Psoas muscle (tissue), 8 donors: ENCODE results near the gene SLC30A4. TPM values are rescaled to one million over a fixed set of nuclear protein-coding genes. Genes with fewer than 3 reads are reported as not detected.

Experiments used
- ATAC-seq, 4 donors: fragments of 200-7000 bp; cut with Tn5 transposase; one replicate each; pipeline ENCODE4 v1.9.1; 2020; ENCODE audit warnings: moderate library complexity in 3 of 4, mild to moderate bottlenecking in 2 of 4
- DNase-seq, 2 donors: peaks; one replicate each; pipeline ENCODE4 v3.0.0-alpha.2; 2020
- H3K27ac ChIP-seq: fragments of 200-600 bp; one replicate; pipeline ENCODE4 v1.8.0; 2022
- H3K27me3 ChIP-seq, 3 donors: fragments of 200-600 bp in 1 of 3; one replicate each; pipeline versions ENCODE4 v1.6.1 to v1.8.0; 2013 to 2022; ENCODE audit warnings: low read length in 2 of 3, mild to moderate bottlenecking in 2 of 3, moderate library complexity in 1 of 3; ENCODE audit not compliant: insufficient read depth in 3 of 3
- H3K36me3 ChIP-seq, 2 donors: fragments of 200-600 bp in 1 of 2; one replicate each; pipeline versions ENCODE4 v1.6.1 to v1.8.0; 2013 to 2022; ENCODE audit warnings: low read depth in 1 of 2, mild to moderate bottlenecking in 1 of 2, moderate library complexity in 1 of 2; ENCODE audit not compliant: insufficient read depth in 1 of 2
- H3K4me1 ChIP-seq: fragments of 200-600 bp; one replicate; pipeline ENCODE4 v1.8.0; 2022
- H3K4me3 ChIP-seq: fragments of 200-600 bp; one replicate; pipeline ENCODE4 v1.8.0; 2022; ENCODE audit warnings: mild to moderate bottlenecking
- H3K9me3 ChIP-seq: fragments of 200-600 bp; one replicate; pipeline ENCODE4 v1.8.0; 2022
- WGBS, 3 donors: extraction: QIAGEN DNeasy Blood & Tissue Kit; methylation state at CpG; one replicate each; pipeline versions ENCODE4 v1.1.6 to v1.1.7; 2013; 5-methylcytosine and 5-hydroxymethylcytosine counted together
- intact Hi-C, 2 donors: fragments of 100-400 bp; cut with DNase I; formaldehyde crosslinking; loops; one replicate each; pipeline versions ENCODE4 v1.11.0 to v1.14.2; 2022
- polyA plus RNA-seq, 3 donors: library from polyadenylated mRNA; stranded (reverse); fragments of 200-250 nt; gene quantifications; one replicate each; pipeline ENCODE4 v1.2.3, GENCODE V29; 2013
- total RNA-seq, 4 donors: library from RNA; stranded (reverse); fragmentation: NEBNext Ultra II Directional in 2 of 4; extraction: Animal tissue kit (Norgen Biotek cat#: 25700) in 2 of 4; gene quantifications; one replicate each; pipeline versions ENCODE4 v1.2.1 to v1.2.4, GENCODE V29; 2021 to 2023
- TF ChIP-seq, protein P1 (sequence below): fragments of 200-600 bp; IDR thresholded peaks from one replicate; pipeline ENCODE4 v1.8.0; 2022; ENCODE audit warnings: antibody characterized with exemption
- donor health status: healthy with polysubstance abuse.
- donor health status: DM: no; HTN: no; CAD: no; lungs with moderate emphysema.
- donor health status: Bipolar disorder and iron deficiency.
- donor health status: healthy.
- donor health status: DM: yes; HTN: yes; CAD: no.
- donor health status: DM: no; HTN: no; CAD: no.
- donor health status: DM: no; HTN: no; CAD: no.
- donor health status: DM: yes; HTN: yes; CAD: no.

Gene SLC30A4
- total and polyA plus RNA-seq, 7 donors: 0.59 to 2.2 (median 1.9) TPM

- TF ChIP-seq, protein P1, sequence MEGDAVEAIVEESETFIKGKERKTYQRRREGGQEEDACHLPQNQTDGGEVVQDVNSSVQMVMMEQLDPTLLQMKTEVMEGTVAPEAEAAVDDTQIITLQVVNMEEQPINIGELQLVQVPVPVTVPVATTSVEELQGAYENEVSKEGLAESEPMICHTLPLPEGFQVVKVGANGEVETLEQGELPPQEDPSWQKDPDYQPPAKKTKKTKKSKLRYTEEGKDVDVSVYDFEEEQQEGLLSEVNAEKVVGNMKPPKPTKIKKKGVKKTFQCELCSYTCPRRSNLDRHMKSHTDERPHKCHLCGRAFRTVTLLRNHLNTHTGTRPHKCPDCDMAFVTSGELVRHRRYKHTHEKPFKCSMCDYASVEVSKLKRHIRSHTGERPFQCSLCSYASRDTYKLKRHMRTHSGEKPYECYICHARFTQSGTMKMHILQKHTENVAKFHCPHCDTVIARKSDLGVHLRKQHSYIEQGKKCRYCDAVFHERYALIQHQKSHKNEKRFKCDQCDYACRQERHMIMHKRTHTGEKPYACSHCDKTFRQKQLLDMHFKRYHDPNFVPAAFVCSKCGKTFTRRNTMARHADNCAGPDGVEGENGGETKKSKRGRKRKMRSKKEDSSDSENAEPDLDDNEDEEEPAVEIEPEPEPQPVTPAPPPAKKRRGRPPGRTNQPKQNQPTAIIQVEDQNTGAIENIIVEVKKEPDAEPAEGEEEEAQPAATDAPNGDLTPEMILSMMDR: no peak
- H3K36me3 ChIP-seq: no peaks in the 10 kb centered on the region
- 74 to 78% (median 76%) methylated on average over 5 of the region's 5 CpGs for WGBS, 3 donors
- H3K9me3 ChIP-seq: no peaks in the 10 kb centered on the region
- no peak overlapping the region for H3K4me3 ChIP-seq
- ATAC-seq (no peak), DNase-seq (no peak)
- H3K27ac ChIP-seq: no peak overlapping the region
- intact Hi-C loops: no loop called here
- no peaks in the 10 kb centered on the region for H3K27me3 ChIP-seq
- no peaks in the 10 kb centered on the region for H3K4me1 ChIP-seq
Measured at GRCh38 chr15:45439521-45440260, 82.9 kb downstream of the SLC30A4 start.

DNA sequence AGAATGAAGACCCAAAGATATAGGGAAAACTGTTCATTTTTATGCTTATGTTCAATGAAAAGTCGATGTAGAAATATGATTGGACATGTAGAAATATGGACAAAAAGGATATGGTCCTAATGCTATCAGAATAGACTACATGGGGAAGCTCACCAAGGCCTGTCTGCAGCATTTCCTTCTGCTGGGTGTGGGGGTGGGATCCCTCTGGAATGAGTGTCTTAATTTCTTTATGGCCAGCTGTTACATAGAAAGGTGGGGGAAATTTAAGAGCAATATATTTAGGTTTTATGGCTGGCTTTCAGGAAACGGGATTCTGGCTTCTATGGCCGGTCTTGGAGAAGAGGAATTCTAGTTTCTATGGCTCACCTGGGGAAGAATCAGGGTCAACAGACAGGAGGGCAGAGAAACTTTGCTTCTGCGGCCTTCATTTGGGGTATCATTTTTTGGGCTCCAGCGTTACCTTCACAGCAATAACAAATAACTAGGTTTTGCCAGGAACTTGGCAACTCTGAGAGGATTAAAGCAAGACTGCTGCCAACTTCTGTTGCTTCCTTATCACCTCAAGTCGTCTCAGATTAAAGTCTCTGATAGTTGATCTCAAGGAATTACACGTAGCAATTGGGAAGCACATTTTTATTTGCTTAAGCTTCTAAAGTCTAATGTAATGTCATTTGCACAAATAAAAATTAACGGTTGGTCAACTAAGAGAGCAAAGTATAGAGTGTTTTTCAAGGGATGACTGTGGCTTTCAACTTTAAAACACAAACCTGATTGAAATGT, 87.2 kb downstream of the SLC30A4 start:
- TF ChIP-seq, protein P1: no peak
- no peaks in the 10 kb centered on the region for H3K27me3 ChIP-seq
- H3K4me1 ChIP-seq: no peaks in the 10 kb centered on the region
- no peak overlapping the region for H3K27ac ChIP-seq
- no peaks in the 10 kb centered on the region for H3K36me3 ChIP-seq
- no peaks in the 10 kb centered on the region for H3K9me3 ChIP-seq
- no peak for ATAC-seq
- intact Hi-C loops: no loop called here
- whole genome bisulfite sequencing, 3 donors: 55 to 64% (median 60%) methylated on average over 8 of the region's 8 CpGs
- DNase-seq: no peak
- H3K4me3 ChIP-seq: no peak overlapping the region

DNA sequence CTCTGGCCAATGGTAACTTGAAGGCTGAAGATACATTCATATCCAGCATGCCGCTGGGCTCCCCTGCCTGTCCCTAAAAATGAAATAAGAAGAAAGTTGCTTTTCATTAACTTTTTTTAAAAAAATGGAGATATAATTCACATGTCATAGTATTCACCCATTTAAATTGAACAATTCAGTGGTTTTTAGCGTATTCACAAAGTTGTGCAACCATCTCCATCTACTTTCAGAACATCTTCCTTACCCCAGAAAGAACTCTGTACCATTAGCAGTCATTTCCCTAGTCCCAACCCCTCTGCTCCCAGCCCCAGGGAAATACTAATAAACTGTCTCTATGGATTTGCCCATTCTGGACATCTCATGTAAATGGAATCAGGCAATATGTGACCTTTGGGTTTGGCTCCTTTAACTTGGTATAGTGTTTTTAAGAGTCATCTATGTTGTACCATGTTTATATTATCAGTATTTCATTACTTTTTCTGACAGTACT, 88.4 kb downstream of the SLC30A4 start:
- no peak for DNase-seq
- Histone ChIP-seq H3K4me3 (no peak overlapping the region), H3K9me3 (no peaks in the 10 kb centered on the region), H3K4me1 (no peaks in the 10 kb centered on the region), H3K27me3 (no peaks in the 10 kb centered on the region), H3K36me3 (no peaks in the 10 kb centered on the region), H3K27ac (no peak overlapping the region)
- TF ChIP-seq, protein P1: no peak
- intact Hi-C loops: no loop called here
- ATAC-seq: no peak
- 95 to 100% (median 100%) methylated on average over 2 of the region's 2 CpGs for WGBS, 3 donors

DNA sequence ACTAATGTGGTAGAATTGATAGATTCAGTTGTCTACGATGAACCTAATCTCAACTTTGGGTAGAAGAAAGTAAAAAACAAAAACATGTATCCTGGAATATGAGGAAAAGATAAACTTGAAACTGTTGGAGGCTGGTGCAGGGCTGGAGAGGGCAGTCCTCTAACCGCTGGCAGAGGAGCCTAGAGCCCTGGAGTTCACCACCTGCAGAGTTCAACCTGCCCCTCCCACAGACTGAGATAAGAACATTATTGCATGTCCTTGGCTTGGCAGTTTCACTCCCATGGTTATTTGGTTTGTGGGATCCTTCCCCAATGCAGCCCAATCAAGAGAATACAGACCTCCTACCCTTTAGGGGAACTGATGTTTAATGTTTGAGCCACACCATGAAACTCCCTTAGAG, 91.0 kb downstream of the SLC30A4 start:
- intact Hi-C loops: no loop called here
- TF ChIP-seq, protein P1: no peak
- Histone ChIP-seq H3K36me3 (no peaks in the 10 kb centered on the region), H3K9me3 (no peaks in the 10 kb centered on the region), H3K4me3 (no peak overlapping the region), H3K4me1 (no peaks in the 10 kb centered on the region), H3K27me3 (no peaks in the 10 kb centered on the region), H3K27ac (no peak overlapping the region)
- no peak for DNase-seq
- 85 to 91% (median 86%) methylated on average over 2 of the region's 2 CpGs for WGBS, 3 donors
- no peak for ATAC-seq
